ENCODE results near the gene PRSS21. TPM values are rescaled to one million over a fixed set of nuclear protein-coding genes. Genes with fewer than 3 reads are reported as not detected.

Gene PRSS21
- 1 to 10 TPM in 4 of 6 donors, under 1 TPM in 1, not detected in 1; 0.51 to 4.4 (median 1.9) TPM for polyA plus RNA-seq (ENCODE audit: low read depth in 6 of 6)

GRCh38 chr16:2816751-2817339 is at the start of gene PRSS21:
Gene PRSS21, plus strand, starts transcription at chr16:2817237. Its CDS starts 32 bp downstream, at chr16:2817269.
- DNase-seq (peak; percentile 27), ATAC-seq (ENCODE audit: low read depth in 2 of 2) (peak; percentile 52 to 78)
- H3K36me3 Mint-ChIP-seq, result no peaks in the 10 kb centered on the region
- peaks cover 4 to 16% (median 7%) of the 10 kb centered on the region in 3 donors for H3K27me3 Mint-ChIP-seq
- H3K4me3 Mint-ChIP-seq, result peak within 1 kb of the TSS in 4 of 8 donors; percentile 24 to 54 (median 33)
- no peaks in the 10 kb centered on the region for H3K9me3 Mint-ChIP-seq
- peaks cover 0 to 3% (median 2%) of the 10 kb centered on the region in 3 donors for H3K4me1 Mint-ChIP-seq
- no peak within 1 kb of the TSS for H3K27ac Mint-ChIP-seq

GRCh38 chr16:2767891-2768290 is 49.1 kb upstream of the PRSS21 start:
- Mint-ChIP-seq H3K4me1 (peaks cover 7 to 41% (median 41%) of the 10 kb centered on the region in 3 donors), H3K4me3 (peak overlapping the region in 1 of 8 donors; percentile 33), H3K27ac (peak overlapping the region in 3 of 6 donors; percentile 32 to 82 (median 72)), H3K27me3 (no peaks in the 10 kb centered on the region), H3K9me3 (peaks cover 0 to 2% (median 0%) of the 10 kb centered on the region in 7 donors), H3K36me3 (peaks cover 38 to 66% of the 10 kb centered on the region in 2 donors)
- ATAC-seq (ENCODE audit: low read depth in 2 of 2) (no peak), DNase-seq (no peak)

GRCh38 chr16:2768403-2769089 is 48.5 kb upstream of the PRSS21 start:
- ATAC-seq (ENCODE audit: low read depth in 2 of 2), result no peak
- peak overlapping the region in 3 of 8 donors; percentile 33 to 52 (median 47) for H3K4me3 Mint-ChIP-seq
- H3K27me3 Mint-ChIP-seq, result no peaks in the 10 kb centered on the region
- H3K9me3 Mint-ChIP-seq, result peaks cover 0 to 2% (median 0%) of the 10 kb centered on the region in 7 donors
- H3K4me1 Mint-ChIP-seq, result peaks cover 10 to 40% (median 37%) of the 10 kb centered on the region in 3 donors
- H3K27ac Mint-ChIP-seq, result peak overlapping the region in 3 of 6 donors; percentile 32 to 95 (median 87)
- no peak for DNase-seq
- H3K36me3 Mint-ChIP-seq, result peaks cover 32 to 61% of the 10 kb centered on the region in 2 donors

GRCh38 chr16:2769100-2769529 is 47.9 kb upstream of the PRSS21 start:
- peak overlapping the region in 3 of 8 donors; percentile 5 to 47 (median 27) for H3K4me3 Mint-ChIP-seq
- H3K4me1 Mint-ChIP-seq, result peaks cover 10 to 37% (median 35%) of the 10 kb centered on the region in 3 donors
- DNase-seq (no peak), ATAC-seq (ENCODE audit: low read depth in 2 of 2) (no peak)
- H3K36me3 Mint-ChIP-seq, result peaks cover 28 to 55% of the 10 kb centered on the region in 2 donors
- H3K27ac Mint-ChIP-seq, result peak overlapping the region in 3 of 6 donors; percentile 83 to 95 (median 87)
- H3K27me3 Mint-ChIP-seq, result no peaks in the 10 kb centered on the region
- peaks cover 0 to 2% (median 0%) of the 10 kb centered on the region in 7 donors for H3K9me3 Mint-ChIP-seq

- ATAC-seq (ENCODE audit: low read depth in 2 of 2) (no peak), DNase-seq (no peak)
- H3K27me3 Mint-ChIP-seq, result no peaks in the 10 kb centered on the region
- H3K9me3 Mint-ChIP-seq, result peaks cover 0 to 2% (median 0%) of the 10 kb centered on the region in 7 donors
- peaks cover 10 to 37% (median 35%) of the 10 kb centered on the region in 3 donors for H3K4me1 Mint-ChIP-seq
- H3K36me3 Mint-ChIP-seq, result peaks cover 23 to 54% of the 10 kb centered on the region in 2 donors
- H3K4me3 Mint-ChIP-seq, result no peak overlapping the region
- peak overlapping the region in 4 of 6 donors; percentile 53 to 95 (median 85) for H3K27ac Mint-ChIP-seq
Observed at GRCh38 chr16:2769675-2770056, 47.4 kb upstream of the PRSS21 start.

- H3K27ac Mint-ChIP-seq, result peak overlapping the region in 4 of 6 donors; percentile 44 to 95 (median 85)
- peaks cover 0 to 2% (median 0%) of the 10 kb centered on the region in 7 donors for H3K9me3 Mint-ChIP-seq
- no peaks in the 10 kb centered on the region for H3K27me3 Mint-ChIP-seq
- peaks cover 14 to 37% (median 34%) of the 10 kb centered on the region in 3 donors for H3K4me1 Mint-ChIP-seq
- ATAC-seq (ENCODE audit: low read depth in 2 of 2) (peak in 1 of 2 donors; percentile 7), DNase-seq (no peak)
- no peak overlapping the region for H3K4me3 Mint-ChIP-seq
- H3K36me3 Mint-ChIP-seq, result peaks cover 17 to 54% of the 10 kb centered on the region in 2 donors
Observed at GRCh38 chr16:2770057-2770951, 46.7 kb upstream of the PRSS21 start.

- no peaks in the 10 kb centered on the region for H3K27me3 Mint-ChIP-seq
- no peaks in the 10 kb centered on the region for H3K9me3 Mint-ChIP-seq
- DNase-seq (no peak), ATAC-seq (ENCODE audit: low read depth in 2 of 2) (no peak)
- H3K4me3 Mint-ChIP-seq, result peak overlapping the region in 2 of 8 donors; percentile 12 to 37
- H3K4me1 Mint-ChIP-seq, result peaks cover 26 to 38% (median 34%) of the 10 kb centered on the region in 3 donors
- H3K36me3 Mint-ChIP-seq, result peaks cover 3 to 39% of the 10 kb centered on the region in 2 donors
- H3K27ac Mint-ChIP-seq, result peak overlapping the region in 3 of 6 donors; percentile 10 to 70 (median 57)
Observed at GRCh38 chr16:2771496-2772402, 45.3 kb upstream of the PRSS21 start.

- peak overlapping the region in 1 of 8 donors; percentile 66 for H3K4me3 Mint-ChIP-seq
- no peaks in the 10 kb centered on the region for H3K9me3 Mint-ChIP-seq
- peaks cover 0 to 29% of the 10 kb centered on the region in 2 donors for H3K36me3 Mint-ChIP-seq
- H3K27me3 Mint-ChIP-seq, result no peaks in the 10 kb centered on the region
- peaks cover 33 to 38% (median 36%) of the 10 kb centered on the region in 3 donors for H3K4me1 Mint-ChIP-seq
- peak overlapping the region in 1 of 6 donors; percentile 70 for H3K27ac Mint-ChIP-seq
- no peak for DNase-seq
- no peak for ATAC-seq (ENCODE audit: low read depth in 2 of 2)
Observed at GRCh38 chr16:2773188-2773968, 43.7 kb upstream of the PRSS21 start.

- Mint-ChIP-seq H3K4me3 (peak overlapping the region in 3 of 8 donors; percentile 6 to 88 (median 12)), H3K27me3 (no peaks in the 10 kb centered on the region), H3K36me3 (peaks cover 0 to 22% of the 10 kb centered on the region in 2 donors), H3K9me3 (no peaks in the 10 kb centered on the region), H3K4me1 (peaks cover 33 to 41% (median 36%) of the 10 kb centered on the region in 3 donors), H3K27ac (no peak overlapping the region)
- DNase-seq (no peak), ATAC-seq (ENCODE audit: low read depth in 2 of 2) (no peak)
Observed at GRCh38 chr16:2774161-2774891, 42.7 kb upstream of the PRSS21 start.

GRCh38 chr16:2775131-2775716 is 41.8 kb upstream of the PRSS21 start:
- H3K4me1 Mint-ChIP-seq, result peaks cover 26 to 48% (median 28%) of the 10 kb centered on the region in 3 donors
- H3K4me3 Mint-ChIP-seq, result peak overlapping the region; percentile 9 to 95 (median 91)

More at GRCh38 chr16:2775131-2775716, 41.8 kb upstream of the PRSS21 start:
- no peak for ATAC-seq (ENCODE audit: low read depth in 2 of 2)
- Mint-ChIP-seq H3K27me3 (no peaks in the 10 kb centered on the region), H3K27ac (peak overlapping the region in 1 of 6 donors; percentile 59), H3K36me3 (peaks cover 0 to 13% of the 10 kb centered on the region in 2 donors), H3K9me3 (no peaks in the 10 kb centered on the region)
- DNase-seq, result no peak
